ENCODE data around the gene SMARCA2.

Gene SMARCA2

GRCh38 chr9:2043243-2043642 lies 28.1 kb downstream of the SMARCA2 start:
- DNase-seq, result no peak

- DNase-seq, result no peak
Measured at GRCh38 chr9:2043881-2044462, 28.8 kb downstream of the SMARCA2 start.

GRCh38 chr9:2047144-2047671 lies 32.1 kb downstream of the SMARCA2 start:
- no peak for DNase-seq

- no peak for DNase-seq
Measured at GRCh38 chr9:2047916-2048315, 32.8 kb downstream of the SMARCA2 start.

GRCh38 chr9:2050236-2050635 lies 35.1 kb downstream of the SMARCA2 start:
- DNase-seq, result no peak

- peak; percentile 29 to 65 for DNase-seq
Measured at GRCh38 chr9:2053883-2054845, 39.0 kb downstream of the SMARCA2 start.

- DNase-seq, result peak in 1 of 2 donors; percentile 36
Measured at GRCh38 chr9:2055203-2055658, 40.1 kb downstream of the SMARCA2 start.

GRCh38 chr9:2059274-2059929 lies 44.3 kb downstream of the SMARCA2 start:
- no peak for DNase-seq

- no peak for DNase-seq
Measured at GRCh38 chr9:2060424-2060823, 45.3 kb downstream of the SMARCA2 start.

GRCh38 chr9:2065704-2066103 lies 50.6 kb downstream of the SMARCA2 start:
- DNase-seq, result no peak

- DNase-seq, result no peak
Measured at GRCh38 chr9:2066312-2067273, 51.4 kb downstream of the SMARCA2 start.

GRCh38 chr9:2072752-2073405 lies 57.7 kb downstream of the SMARCA2 start:
- no peak for DNase-seq

- DNase-seq, result no peak
Measured at GRCh38 chr9:2082772-2083171, 67.6 kb downstream of the SMARCA2 start.

- DNase-seq, result no peak
Measured at GRCh38 chr9:2083479-2083878, 68.3 kb downstream of the SMARCA2 start.

- DNase-seq, result no peak
Measured at GRCh38 chr9:2085716-2086115, 70.6 kb downstream of the SMARCA2 start.

GRCh38 chr9:2086116-2086515 lies 71.0 kb downstream of the SMARCA2 start:
- DNase-seq, result no peak

GRCh38 chr9:2086971-2087370 lies 71.8 kb downstream of the SMARCA2 start:
- no peak for DNase-seq

- peak in 1 of 2 donors; percentile 19 for DNase-seq
Measured at GRCh38 chr9:2087500-2088313, 72.6 kb downstream of the SMARCA2 start.

- DNase-seq, result no peak
Measured at GRCh38 chr9:2093920-2094597, 78.9 kb downstream of the SMARCA2 start.

Data from hippocampal formation (tissue), 2 donors.